ENCODE results near the gene GRXCR2.
A peak's percentile ranks its signal among the peaks of the same experiment; 100 is the strongest.
"Not testable (repeated sequence)": the region's sequence is repeated elsewhere in the genome, so short reads cannot be mapped to it uniquely, and the experiment has no call there.

The GRXCR2 gene

GRCh38 chr5:145872486-145872885 is 328 bp downstream of the GRXCR2 start:
- Mint-ChIP-seq H3K27ac (no peak overlapping the region), H3K4me1 (no peaks in the 10 kb centered on the region), H3K4me3 (no peak overlapping the region), H3K36me3 (ENCODE audit: low read depth) (no peaks in the 10 kb centered on the region), H3K9me3 (no peaks in the 10 kb centered on the region), H3K27me3 (ENCODE audit: low read depth, poor library complexity) (peaks cover 4% of the 10 kb centered on the region)
- no peak for DNase-seq
- TF ChIP-seq CTCF (IDR thresholded peaks at IDR 0.05) = no peak

DNA sequence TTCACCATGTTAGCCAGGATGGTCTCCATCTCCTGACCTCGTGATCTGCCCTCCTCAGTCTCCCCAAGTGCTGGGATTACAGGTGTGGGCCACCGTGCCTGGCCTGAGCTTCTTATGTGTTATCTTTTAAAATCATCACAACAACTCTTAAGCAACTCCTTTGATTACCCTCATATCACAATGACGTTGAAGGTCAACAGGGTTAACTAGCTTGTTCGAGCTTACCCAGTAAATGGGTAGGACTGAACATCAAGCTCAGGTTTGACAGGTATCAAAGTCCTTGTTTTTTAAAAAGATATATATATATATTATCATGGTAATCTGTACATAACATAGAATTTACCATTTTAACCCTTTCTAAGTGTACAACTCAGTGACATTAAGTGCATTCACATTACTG is 3.1 kb downstream of the GRXCR2 start:
- H3K9me3 Mint-ChIP-seq = peaks cover 5% of the 10 kb centered on the region

DNA sequence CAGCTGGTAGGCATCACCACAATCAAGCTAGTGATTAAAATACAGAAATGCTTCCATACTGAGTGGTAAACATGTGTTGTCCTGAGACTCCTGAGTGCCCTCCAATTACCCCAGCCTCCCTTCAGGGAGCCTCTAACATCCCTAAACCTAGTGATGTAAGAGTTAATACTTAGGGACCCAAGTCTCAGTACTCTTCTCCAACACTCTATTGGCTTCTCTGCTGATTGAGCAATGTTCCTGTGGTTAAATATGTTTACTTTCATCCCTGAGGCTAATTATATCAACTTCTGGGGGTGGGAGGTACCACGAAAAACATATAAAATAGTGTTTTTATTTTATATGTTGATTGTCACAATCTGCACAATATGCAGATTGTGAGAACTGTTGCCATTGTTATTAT is 5.0 kb downstream of the GRXCR2 start:
- Mint-ChIP-seq H3K36me3 (ENCODE audit: low read depth) (no peaks in the 10 kb centered on the region), H3K9me3 (peaks cover 15% of the 10 kb centered on the region), H3K27me3 (ENCODE audit: low read depth, poor library complexity) (no peaks in the 10 kb centered on the region), H3K4me1 (no peaks in the 10 kb centered on the region), H3K27ac (no peak overlapping the region), H3K4me3 (no peak overlapping the region)
- TF ChIP-seq CTCF (IDR thresholded peaks at IDR 0.05) = no peak
- no peak for DNase-seq

More for the DNA sequence above, 3.1 kb downstream of the GRXCR2 start:
- Mint-ChIP-seq H3K4me3 (no peak overlapping the region), H3K36me3 (ENCODE audit: low read depth) (no peaks in the 10 kb centered on the region), H3K27ac (no peak overlapping the region), H3K27me3 (ENCODE audit: low read depth, poor library complexity) (no peaks in the 10 kb centered on the region), H3K4me1 (no peaks in the 10 kb centered on the region)
- DNase-seq = no peak
- no peak for TF ChIP-seq CTCF (IDR thresholded peaks at IDR 0.05)

DNA sequence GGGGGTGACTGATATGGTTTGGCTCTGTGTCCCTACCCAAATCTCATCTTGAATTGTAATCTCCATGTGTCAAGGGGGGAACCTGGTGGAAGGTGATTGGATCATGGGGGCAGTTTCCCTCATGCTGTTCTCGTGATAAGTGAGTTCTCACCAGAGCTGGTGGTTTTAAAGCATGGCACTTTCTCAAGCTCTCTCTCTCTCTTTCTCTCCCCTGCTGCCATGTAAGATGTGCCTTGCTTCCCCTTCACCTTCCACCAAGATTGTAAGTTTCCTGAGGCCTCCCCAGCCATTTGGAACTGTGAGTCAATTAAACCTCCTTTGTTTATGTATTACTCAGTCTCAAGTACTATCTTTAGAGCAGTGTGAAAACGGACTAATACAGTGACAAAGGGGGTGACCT is 8.4 kb downstream of the GRXCR2 start:
- not testable (repeated sequence) for H3K36me3 Mint-ChIP-seq (ENCODE audit: low read depth); H3K4me1 Mint-ChIP-seq; H3K4me3 Mint-ChIP-seq; H3K27ac Mint-ChIP-seq; H3K27me3 Mint-ChIP-seq (ENCODE audit: low read depth, poor library complexity); DNase-seq
- H3K9me3 Mint-ChIP-seq = peaks cover 15% of the 10 kb centered on the region

DNA sequence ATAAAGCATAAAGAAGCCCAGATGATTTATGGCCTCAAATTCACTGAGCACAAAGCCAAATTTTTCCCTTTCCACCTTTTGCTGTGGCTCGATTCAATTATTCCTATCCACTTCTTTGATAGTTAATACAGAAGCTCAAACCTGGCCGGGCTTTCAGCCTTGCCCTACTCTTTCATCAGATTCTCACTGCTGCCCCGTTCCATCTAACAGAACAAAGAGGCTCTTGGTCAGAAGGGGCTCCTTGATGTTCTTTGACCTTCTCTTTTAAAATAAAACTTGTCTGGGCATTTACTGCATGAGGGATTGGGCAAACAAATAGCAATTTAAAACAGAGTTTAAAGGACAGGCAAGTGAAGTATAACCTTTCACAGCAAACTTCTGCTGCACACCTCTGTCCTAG is 9.8 kb downstream of the GRXCR2 start:
- peaks cover 15% of the 10 kb centered on the region for H3K9me3 Mint-ChIP-seq
- no peak for TF ChIP-seq CTCF (IDR thresholded peaks at IDR 0.05)
- peaks cover 10% of the 10 kb centered on the region for H3K4me1 Mint-ChIP-seq
- H3K4me3 Mint-ChIP-seq = no peak overlapping the region
- no peaks in the 10 kb centered on the region for H3K36me3 Mint-ChIP-seq (ENCODE audit: low read depth)
- DNase-seq = no peak
- no peak overlapping the region for H3K27ac Mint-ChIP-seq
- H3K27me3 Mint-ChIP-seq (ENCODE audit: low read depth, poor library complexity) = peaks cover 3% of the 10 kb centered on the region

DNA sequence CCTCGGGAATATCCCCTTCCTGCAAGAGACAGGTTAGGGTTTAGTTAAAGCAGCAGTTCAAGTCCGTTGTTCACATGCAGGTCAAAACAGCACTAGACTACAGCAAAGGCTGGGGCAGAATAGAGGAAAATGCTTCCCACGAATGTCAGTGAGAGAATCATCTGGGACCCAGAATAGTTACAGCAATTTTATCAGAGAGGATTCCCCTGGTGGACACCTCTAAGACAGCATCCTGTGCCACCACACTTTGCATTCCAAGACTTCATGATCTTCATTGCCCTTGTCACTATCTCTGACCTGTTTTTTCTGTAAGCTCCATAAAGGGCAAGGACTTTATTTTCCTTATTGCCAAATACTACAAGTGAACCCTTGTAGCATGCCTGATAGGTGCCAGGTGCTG is 12.9 kb downstream of the GRXCR2 start:
- peaks cover 11% of the 10 kb centered on the region for H3K9me3 Mint-ChIP-seq

More for the DNA sequence above, 12.9 kb downstream of the GRXCR2 start:
- no peaks in the 10 kb centered on the region for H3K36me3 Mint-ChIP-seq (ENCODE audit: low read depth)
- no peak for DNase-seq
- TF ChIP-seq CTCF (IDR thresholded peaks at IDR 0.05) = peak; percentile 24
- no peak overlapping the region for H3K27ac Mint-ChIP-seq
- H3K4me1 Mint-ChIP-seq = peaks cover 32% of the 10 kb centered on the region
- H3K4me3 Mint-ChIP-seq = no peak overlapping the region
- peaks cover 3% of the 10 kb centered on the region for H3K27me3 Mint-ChIP-seq (ENCODE audit: low read depth, poor library complexity)
